ENCODE data around the gene SNTG2.

- TF ChIP-seq POLR2AphosphoS5 (IDR thresholded peaks at IDR 0.05; ENCODE audit: low read depth, low read length) (no peak), SIN3A (IDR thresholded peaks at IDR 0.05; ENCODE audit: borderline replicate concordance, insufficient read depth, low read length) (no peak)
Measured at GRCh38 chr2:1226766-1227165, 276.1 kb downstream of the SNTG2 start.
